ENCODE measurements around the gene TAPT1.
"Not testable (repeated sequence)": the region's sequence is repeated elsewhere in the genome, so short reads cannot be mapped to it uniquely, and the experiment has no call there.

The TAPT1 gene

DNA sequence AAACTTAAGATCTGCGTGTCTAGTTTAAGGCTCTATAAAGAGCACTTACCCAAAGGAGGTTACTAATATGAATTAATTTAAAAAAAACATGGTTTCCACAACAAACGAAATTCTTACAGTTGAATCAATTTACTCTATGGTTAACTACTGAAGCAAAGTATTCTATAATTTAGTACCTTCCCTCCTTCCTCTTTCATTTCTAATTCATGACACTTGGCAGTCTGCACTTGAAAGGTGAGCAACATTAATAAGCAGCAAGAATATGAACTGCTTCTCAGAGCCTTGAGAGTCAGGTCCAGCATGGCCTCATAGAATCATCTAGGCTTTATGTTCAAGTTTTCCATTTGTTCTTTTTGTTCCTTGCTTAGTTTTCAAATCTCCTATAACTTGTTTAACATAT, 42.7 kb downstream of the TAPT1 start:
- DNase-seq (ENCODE audit: low read depth in 2 of 2) = no peak

DNA sequence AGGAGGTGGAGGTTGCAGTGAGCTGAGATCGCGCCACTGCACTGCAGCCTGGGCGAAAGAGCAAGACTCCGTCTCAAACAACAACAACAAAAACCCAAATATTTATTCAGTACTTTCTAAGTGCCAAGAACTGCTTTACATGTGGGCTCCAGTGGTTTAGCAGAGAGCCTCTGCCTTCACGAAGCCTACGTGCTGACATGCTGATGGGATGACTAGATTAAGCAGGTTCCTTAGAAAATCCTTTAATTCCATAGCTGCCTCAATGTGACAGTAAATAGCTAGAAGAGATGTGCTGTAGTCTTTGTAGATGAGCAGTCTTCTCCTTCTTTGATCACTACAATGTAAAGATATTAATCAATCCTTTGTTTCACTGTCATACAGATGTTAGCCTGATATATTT, 49.6 kb downstream of the TAPT1 start:
- no peak for DNase-seq (ENCODE audit: low read depth in 2 of 2)

DNA sequence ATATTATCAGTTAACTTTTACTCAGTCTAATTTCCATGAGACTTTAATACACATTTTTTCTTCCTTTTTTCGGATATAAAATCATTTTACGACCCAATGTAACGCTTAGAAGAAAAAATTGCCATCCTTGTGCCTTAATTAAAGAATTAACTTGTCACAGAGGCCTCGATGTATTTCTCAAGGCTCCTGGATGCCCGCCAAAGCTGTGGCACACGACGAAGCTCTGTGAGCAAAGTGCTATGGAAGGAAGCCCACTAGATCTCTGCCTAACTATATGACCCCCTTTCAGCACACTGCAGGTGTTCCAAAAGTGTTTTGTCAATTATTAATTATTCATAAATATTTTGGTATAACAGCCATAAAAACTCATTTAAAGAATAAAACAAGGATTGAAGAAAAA, 54.4 kb downstream of the TAPT1 start:
- DNase-seq (ENCODE audit: low read depth in 2 of 2) = no peak

DNA sequence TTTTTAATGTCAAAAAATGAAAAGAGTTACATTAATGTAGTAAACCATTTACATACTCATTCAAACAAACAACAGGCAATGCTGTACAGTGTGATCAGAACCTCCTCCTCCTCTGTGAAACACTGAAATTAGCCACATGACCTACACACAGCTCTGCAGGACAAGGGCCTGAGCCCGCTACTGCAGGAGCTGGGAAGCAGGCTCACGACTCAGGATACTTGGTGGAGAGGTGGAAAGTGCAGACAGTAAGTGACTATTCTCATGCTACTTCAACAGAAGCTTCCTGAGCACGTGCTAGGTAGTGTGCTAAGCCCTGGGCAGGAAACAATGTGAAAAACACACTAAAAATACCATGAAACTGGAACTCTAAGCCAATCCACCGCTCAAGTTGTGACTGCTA, 56.8 kb downstream of the TAPT1 start:
- no peak for DNase-seq (ENCODE audit: low read depth in 2 of 2)

DNA sequence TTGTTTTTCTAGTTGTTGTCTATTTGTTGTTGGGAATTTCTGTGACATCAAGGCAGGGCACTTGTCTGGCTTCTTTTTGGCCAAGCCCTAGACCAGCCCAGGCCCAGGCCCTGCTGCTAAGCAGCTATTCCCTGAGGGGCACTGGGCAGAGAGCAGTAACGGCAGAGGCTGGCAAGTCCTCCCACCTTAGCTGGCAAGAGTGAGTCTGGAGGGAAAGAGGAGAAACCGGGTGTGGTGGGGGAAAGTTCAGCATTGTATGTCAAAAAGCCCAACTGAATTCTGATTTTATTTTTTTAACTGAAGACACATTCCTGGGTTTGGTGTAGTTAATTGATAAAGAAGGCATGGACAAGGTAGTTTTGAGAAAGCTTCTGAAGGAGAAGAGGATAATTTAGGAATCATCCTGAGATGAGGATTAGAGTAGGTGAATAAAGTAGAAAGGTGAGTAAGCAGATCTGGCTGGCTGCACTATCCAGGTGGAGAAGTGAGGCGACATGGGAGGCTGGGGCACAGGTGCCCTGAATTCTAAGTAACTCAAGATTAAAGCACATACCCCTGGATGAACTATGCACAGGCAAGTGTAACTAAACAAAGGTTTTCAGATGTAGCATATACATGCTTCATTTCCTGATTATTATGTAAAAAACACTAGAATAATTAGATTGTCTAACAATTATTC, 57.4 kb downstream of the TAPT1 start:
- no peak for DNase-seq (ENCODE audit: low read depth in 2 of 2)

DNA sequence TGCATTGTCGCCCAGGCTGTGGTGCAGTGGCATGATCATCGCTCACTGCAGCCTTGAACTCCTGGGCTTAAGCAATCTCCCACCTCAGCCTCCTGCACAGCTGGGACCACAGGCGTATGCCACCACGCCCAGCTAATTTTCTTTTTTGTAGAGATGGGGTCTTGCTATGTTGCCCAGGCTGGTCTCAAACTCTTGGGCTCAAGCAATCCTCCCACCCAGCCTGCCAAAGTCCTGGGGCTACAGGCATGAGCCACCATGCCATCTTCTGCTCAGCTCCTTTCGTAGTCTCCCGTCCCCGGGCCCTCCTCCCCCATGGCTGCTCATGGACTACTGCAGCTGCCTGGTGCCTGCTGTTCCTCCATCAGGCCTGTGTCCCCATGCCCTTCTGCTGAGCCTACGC, 58.1 kb downstream of the TAPT1 start:
- no peak for DNase-seq (ENCODE audit: low read depth in 2 of 2)

DNA sequence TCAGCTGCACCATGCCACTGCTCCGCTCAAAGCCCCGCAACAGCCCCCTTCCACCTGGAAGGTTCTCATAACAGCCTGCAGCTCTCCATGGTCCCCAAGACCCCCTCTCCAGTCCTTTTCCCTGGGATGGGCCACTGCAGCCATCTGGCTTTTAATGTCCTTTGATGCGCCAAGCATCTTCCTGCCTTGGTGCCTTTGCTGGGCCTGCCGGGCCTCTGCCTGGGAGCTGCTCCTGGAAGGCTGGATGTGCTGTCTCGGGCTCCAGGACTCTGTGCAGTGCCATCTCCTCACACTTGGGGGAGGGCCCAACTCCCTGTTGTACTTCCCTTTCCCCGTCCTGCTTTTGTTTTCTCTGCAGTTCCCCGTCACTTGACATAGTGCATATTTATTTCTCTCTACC, 60.3 kb downstream of the TAPT1 start:
- no peak for DNase-seq (ENCODE audit: low read depth in 2 of 2)

DNA sequence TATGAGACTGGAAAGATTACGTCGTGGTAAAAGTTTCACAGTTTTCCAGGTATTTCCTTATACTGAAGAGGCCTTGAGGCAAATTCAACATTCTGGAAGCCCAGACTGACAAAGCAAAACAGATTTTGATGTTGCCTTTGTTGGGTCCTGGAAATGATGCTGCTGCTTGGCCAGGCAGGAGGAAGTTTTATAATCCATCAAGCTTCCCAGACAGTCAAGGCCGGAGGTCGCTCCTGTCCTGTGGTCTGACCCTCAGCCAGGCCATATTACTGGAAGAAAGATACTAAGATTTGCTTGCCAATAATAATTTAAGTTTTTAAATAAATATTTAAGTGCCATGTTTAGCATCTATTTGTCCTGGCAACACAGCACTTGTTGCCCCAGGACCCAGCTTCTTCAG, 63.4 kb downstream of the TAPT1 start:
- DNase-seq (ENCODE audit: low read depth in 2 of 2) = no peak

DNA sequence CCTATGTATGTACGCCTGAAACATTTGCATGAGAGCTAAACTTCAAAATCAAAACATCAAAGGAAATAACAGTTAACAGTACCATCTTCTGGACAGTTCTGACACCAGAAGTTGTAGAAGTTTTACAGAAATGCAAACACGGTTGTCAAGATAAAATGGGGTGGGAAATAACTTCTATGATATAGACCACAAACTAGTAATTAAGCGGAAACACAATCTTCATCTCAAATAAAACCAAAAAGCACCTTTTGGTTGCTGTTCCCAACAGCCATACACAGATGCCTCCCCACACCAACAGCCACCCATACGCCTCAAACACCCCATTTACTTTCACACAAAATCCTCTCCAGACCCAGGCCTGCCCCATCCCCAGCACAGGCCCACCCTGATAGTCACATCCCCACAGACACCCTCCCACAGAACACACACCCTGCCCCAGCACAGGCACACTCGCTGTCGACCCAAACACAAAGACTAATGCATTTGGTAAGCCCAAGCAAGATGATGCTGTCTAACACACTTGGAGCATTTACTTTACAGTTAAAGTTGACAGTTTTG, 64.3 kb downstream of the TAPT1 start:
- no peak for DNase-seq (ENCODE audit: low read depth in 2 of 2)

DNA sequence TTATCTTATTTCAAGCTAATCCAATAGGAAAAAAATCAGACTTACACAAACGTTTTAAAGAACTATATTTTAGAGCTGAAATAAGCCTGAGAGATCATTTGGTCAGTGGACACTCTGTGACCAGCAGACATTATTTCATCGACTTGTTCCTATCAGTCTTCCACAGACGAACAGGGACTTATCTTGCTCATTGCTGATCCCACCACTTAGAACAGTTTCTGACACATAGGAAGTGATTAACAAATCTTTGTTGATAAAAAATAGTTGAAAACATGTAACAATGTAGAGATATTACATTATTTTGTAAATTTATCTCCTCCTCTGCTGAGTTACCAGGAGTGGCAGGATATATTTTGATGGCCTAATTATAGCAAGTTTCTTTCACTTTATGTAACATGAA, 65.8 kb downstream of the TAPT1 start:
- no peak for DNase-seq (ENCODE audit: low read depth in 2 of 2)

DNA sequence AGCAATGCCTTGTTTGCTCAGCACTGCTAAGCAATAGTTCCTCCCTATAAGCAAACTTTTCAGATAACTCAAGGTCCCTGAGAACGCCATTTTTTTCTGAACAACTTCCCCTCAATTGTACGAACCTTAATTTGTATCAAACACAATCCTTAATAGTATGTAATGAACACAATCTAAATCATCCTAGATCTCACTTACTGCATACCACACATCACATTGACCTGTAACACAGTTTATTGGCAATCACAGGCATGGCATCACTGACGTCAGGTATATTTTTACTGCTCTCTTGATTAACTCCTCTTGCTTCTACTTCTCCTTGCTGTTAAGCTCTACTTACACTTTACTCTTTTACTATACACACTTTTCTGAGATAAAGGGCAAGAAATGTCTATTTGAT, 67.0 kb downstream of the TAPT1 start:
- DNase-seq (ENCODE audit: low read depth in 2 of 2) = no peak

DNA sequence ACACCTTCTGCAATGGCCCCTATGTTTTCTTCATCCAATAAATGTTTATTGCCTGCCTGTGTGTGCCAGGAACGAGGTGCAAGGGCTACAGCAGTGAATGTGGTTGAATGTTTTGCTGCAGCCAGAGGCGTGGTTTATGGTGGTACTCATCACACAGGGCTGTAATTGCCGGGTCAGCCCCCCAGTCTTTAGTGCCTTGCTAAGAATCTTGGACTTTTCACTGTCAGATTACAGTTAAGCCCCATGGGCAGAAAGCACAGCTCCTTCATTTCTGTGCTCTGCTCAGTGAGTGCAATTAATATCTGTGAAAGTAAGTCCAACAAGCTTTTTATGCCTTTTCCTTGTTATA, 67.8 kb downstream of the TAPT1 start:
- DNase-seq (ENCODE audit: low read depth in 2 of 2) = no peak

DNA sequence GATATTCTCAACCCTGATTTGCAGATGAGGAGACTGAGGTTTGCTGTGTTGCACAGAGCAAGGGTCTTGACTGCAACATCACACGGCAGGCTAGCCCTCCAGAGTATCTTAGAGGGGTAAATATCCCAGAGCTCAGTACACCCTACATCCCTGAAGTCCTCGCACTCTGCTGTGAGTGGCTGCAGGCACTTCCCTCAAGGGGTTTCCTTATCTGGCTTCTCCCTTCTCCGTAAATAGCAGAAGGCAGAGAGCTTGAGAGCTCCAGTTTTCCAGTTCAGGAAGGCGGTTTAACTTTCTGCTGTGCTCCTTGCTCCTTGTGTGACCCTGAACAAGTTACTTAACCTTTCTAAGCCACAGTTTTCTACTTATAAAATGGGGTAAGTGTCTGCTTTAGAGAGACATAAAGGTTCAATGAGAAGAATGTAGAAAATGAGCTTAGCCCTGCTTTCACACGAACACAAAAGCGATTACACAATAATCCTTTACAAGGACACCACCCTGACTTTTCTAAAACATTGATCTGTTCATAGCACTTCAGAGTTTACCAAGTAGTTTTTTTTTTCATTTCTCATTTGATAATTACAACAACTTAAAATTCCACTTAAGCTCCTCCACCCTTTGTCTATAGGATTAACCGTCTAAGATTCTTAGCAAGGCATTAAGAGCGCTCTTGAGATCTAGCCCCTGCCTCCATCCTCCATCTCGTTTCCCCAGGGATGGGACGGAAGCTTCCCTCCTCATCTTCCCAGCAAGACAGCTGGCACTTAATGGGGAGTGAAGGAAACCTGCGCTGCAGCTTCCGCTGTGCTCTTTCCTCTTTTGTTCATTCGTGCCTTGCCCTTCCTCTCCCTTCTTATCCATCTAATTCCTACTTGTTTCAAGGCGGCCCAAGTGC, 68.4 kb downstream of the TAPT1 start:
- no peak for DNase-seq (ENCODE audit: low read depth in 2 of 2)

DNA sequence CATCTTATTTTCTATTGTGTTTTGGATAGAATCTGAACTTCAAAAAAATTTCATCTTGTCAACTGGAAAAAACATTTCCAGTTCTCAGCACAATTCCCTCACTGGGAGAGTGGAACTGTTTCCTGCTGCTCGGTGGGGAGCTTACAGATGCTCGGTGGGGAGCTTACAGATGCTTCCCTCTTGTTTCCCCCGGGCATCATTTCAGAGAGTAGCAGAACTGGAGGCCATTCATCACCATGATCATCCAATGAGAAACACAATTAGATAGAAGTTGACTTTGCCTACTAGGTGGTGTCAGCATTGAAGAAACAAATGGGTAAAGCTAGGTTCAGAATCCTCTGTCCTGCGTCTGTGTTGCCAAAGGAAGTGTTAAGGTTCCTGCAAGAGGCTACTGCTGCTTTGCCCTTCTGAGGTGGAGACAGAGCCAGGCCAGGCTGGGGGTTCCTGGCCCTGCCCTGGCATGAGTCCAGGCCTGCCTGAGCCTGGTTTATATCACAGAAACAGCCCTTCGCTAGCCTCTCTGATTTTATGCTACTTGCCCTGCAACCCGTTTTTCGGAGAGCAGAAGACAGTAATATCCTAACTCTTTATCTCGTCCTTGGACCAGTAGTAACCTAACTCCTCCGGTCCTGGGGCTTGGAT, 70.6 kb downstream of the TAPT1 start:
- DNase-seq (ENCODE audit: low read depth in 2 of 2) = no peak

DNA sequence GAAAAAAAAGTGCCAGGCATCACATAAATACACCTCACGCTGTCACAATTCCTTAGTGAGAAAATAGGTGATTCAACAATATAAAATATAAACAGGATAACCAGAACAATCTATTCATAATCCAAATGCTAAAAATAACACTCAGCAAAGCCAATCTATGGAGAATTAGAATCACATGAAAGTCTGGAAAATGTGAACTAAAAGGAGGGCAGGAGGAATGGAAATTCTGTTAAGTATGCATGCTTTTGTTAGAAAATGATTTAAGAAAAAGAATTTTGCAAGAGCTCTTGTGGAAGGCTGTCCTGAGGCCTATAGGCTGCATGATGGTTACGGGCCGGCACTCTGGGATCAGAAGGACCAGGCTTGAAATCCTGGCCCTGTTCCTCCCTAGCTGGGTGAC, 71.8 kb downstream of the TAPT1 start:
- DNase-seq (ENCODE audit: low read depth in 2 of 2) = no peak

DNA sequence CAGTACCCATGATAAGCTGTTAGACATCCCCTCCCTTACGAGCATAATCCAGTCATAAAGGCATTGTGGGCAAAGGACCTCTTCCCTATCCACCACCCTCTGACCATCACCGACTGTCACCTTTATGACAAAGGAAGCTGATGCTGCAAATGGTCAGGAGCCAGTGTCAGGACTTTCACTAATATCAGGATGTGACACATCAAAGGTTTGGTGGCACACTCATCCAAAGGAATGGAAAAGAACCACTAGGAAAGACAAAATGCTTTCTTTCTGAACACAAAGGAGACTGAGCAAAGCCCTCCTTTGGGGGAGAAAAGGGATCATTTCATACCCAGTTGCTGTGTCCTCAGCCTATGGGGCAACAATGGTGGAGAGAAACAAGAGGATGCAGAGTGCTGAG, 75.6 kb downstream of the TAPT1 start:
- no peak for DNase-seq (ENCODE audit: low read depth in 2 of 2)

DNA sequence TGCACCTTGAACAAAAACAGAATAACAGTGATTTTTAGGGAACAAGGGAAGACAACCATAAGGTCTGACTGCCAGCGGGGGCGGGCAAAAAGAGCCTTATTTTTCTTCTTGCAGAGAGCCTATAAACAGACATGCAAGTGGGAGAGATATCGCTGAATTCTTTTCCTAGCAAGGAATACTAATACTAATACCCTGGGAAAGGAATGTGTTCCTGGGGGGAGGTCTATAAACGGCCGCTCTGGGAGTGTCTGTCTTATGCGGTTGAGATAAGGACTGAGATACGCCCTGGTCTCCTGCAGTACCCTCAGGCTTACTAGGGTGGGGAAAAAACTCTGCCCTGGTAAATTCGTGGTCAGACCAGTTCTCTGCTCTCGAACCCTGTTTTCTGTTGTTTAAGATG, 81.4 kb downstream of the TAPT1 start:
- not testable (repeated sequence) for DNase-seq (ENCODE audit: low read depth in 2 of 2)

DNA sequence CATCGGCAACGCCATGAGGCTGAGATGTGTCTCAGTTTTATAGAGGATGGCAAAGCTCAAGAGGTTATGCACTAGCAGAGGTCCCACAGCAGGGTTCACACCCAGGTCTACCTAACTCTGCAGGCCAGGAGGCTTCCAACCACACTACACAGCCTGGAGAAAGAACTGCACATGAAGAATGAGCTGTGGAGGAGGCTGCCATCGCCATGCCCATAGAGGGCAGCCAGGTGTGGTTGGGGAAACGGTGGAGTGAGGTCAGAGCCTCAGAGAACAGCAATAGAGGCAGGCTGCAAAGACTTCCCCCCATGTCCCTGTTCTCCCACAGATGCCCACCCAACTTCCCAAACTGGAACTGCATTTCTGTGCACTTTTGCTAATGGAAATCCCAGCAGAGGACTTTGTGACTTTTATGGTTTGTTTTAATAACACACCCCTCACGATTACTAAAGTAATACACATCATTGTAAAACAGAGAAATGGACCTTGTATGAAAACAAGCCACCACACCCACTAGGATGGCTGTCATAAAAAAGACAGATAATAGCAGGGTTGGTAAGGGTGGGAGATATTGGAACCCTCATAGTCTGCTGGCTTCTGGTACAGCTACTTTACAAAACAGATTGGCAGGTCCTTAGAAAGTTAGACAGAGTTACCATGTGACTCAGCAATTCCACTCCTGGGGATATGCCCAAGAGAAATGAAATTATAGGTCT, 83.5 kb downstream of the TAPT1 start:
- DNase-seq (ENCODE audit: low read depth in 2 of 2) = no peak

DNA sequence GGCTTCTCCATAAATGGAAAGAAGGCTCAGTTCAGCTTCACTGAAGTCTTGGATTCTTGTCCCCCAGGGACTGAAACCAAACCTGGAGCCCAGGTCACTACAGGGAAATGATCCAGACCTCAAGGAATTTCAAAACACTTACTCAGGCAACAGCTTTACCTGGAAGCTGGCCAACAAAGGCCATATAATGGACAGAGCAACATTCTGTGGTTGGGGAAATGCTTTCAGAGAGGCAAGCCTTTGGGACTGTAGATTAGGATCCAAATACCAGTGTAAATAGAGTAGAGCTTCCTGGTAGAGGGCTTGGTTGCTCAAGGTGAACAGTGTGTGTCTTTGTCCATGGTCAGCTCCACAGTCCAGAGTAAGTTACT, 85.4 kb downstream of the TAPT1 start:
- peak; percentile 94 to 95 for DNase-seq (ENCODE audit: low read depth in 2 of 2)

DNA sequence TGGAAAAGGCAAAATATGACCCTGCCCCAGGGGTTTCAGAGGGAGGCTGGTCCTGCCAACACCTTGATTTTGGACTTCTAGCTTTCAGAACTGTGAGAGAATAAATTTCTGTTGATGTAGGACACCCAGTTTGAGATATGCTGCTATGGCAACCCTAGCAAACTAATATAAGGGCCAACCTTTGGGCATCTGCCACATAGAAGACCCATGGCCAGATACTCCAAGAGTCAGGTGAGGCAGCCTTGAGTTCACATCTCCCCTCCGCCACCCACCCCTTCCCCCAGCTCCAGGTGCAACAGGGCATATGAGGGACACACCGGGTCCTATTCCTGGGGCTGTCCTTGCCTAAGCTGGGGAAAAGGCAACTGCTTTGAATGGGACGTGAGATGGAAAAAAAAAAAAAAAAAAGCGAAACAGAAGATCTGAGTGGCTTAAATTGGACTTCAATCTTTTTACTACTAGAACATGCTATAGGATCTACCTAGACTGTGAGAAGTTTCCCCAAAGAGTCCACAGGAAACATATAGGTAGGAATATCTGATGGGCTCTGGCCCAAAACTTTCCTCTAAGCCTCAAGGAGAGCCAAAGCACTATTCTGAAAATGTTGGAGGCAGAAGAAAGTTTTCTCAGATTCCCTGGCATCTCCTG, 85.9 kb downstream of the TAPT1 start:
- no peak for DNase-seq (ENCODE audit: low read depth in 2 of 2)

DNA sequence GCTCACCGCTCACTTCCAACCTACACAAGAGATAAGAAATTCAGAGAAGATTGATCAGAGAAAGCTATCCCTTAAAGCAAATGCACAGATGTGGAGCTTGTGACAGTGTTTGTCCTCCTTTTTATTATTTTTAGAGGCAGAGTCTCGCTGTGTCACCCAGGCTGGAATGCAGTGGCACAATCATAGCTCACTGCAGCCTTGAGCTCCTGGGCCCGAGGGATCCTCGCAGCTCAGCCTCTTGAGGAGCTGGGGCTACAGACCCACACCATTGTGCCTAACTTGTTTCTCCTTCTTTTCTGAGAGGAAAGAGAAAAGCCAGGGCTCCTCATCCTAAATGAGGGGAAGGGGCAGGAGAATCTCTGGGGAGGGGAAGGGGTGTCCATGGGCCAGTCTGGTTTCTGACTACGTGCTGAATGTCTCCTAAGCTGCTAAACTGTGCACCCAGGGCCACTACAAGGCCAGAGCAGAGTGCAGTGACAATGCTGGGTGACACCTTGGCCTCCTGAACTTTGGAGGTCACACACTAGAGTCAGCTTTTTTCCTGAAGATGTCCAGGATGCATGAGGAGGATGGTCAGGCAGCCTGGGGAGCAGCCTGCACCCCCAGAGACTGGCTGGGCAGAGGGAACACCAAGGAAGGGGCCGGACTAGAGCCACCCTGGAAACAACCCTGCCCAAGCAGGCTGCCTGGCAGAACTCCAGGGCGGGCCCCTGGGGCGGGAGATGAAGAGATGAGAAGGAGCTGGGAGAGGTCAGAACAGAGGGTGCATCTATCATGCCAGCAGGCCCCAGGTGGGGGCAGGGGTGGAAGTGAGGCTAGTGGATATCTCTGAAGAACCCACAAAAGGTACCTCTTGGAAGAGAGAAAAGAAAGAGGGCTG, 87.0 kb downstream of the TAPT1 start:
- no peak for DNase-seq (ENCODE audit: low read depth in 2 of 2)
